A673 (cell line): Measurements from ENCODE around the gene APBB2. TPM values are rescaled to one million over a fixed set of nuclear protein-coding genes. Genes with fewer than 3 reads are reported as not detected.

Experiments
- BruUV-seq: library from RNA; stranded (reverse); fragments of 400-500 nt; replicated peaks from 2 replicates; lab custom pipeline; 2021; lab: Mats Ljungman, UMichigan
- CTCF ChIA-PET: fragments of 300-600 bp; sonication (Branson Sonifier 250); formaldehyde crosslinking; loops from one replicate; lab custom pipeline; 2022; ENCODE audit warnings: antibody characterized with exemption; lab: Charles Lee
- POLR2A ChIA-PET: fragments of 300-600 bp; sonication (Branson Sonifier 250); formaldehyde crosslinking; loops from one replicate; lab custom pipeline; 2022; ENCODE audit warnings: antibody characterized with exemption; ENCODE audit not compliant: low non-redundant PET; lab: Charles Lee
- DNase-seq: peaks from one replicate; pipeline ENCODE4 v3.0.0-alpha.2; 2015; ENCODE audit warnings: low spot score
- H3K27ac ChIP-seq: fragments of 200-600 bp; sonication (generic); 2 replicates; pipeline ENCODE4 v1.5.1; 2016; ENCODE audit warnings: mixed run types, low read depth, mild to moderate bottlenecking, mixed read lengths, antibody characterized with exemption, low read length; ENCODE audit not compliant: poor library complexity, severe bottlenecking
- H3K27me3 ChIP-seq: fragments of 200-600 bp; sonication (generic); replicated peaks from 2 replicates; pipeline ENCODE4 v1.6.1; 2017; ENCODE audit warnings: mixed run types, low read depth, mild to moderate bottlenecking, mixed read lengths, antibody characterized with exemption, low read length; ENCODE audit not compliant: insufficient read depth, poor library complexity
- H3K36me3 ChIP-seq: fragments of 200-600 bp; sonication (generic); 2 replicates; pipeline ENCODE4 v1.6.1; 2016; ENCODE audit warnings: mixed run types, mild to moderate bottlenecking, mixed read lengths, antibody characterized with exemption, low read length; ENCODE audit not compliant: insufficient read depth, poor library complexity, severe bottlenecking
- H3K4me1 ChIP-seq: fragments of 200-600 bp; sonication (generic); 2 replicates; pipeline ENCODE4 v1.6.1; 2017; ENCODE audit warnings: mixed run types, mild to moderate bottlenecking, mixed read lengths, antibody characterized with exemption, low read length; ENCODE audit not compliant: insufficient read depth, poor library complexity, severe bottlenecking
- H3K4me3 ChIP-seq: fragments of 200-600 bp; sonication (generic); 2 replicates; pipeline ENCODE4 v1.5.1; 2016; ENCODE audit warnings: low read depth, mixed run types, mild to moderate bottlenecking, mixed read lengths, low read length; ENCODE audit not compliant: poor library complexity, severe bottlenecking
- H3K9me3 ChIP-seq: fragments of 200-600 bp; sonication (generic); 2 replicates; pipeline ENCODE4 v1.6.1; 2016; ENCODE audit warnings: mixed run types, low read depth, mild to moderate bottlenecking, mixed read lengths, antibody characterized with exemption, low read length; ENCODE audit not compliant: poor library complexity, severe bottlenecking
- EZH2 ChIP-seq: fragments of 200-600 bp; sonication (generic); IDR thresholded peaks from 2 replicates; pipeline ENCODE4 v1.6.1; 2017; ENCODE audit warnings: borderline replicate concordance, low read depth, mild to moderate bottlenecking, mixed read lengths, antibody characterized with exemption, low read length; ENCODE audit not compliant: poor library complexity, severe bottlenecking
- intact Hi-C: fragments of 100-400 bp; cut with micrococcal nuclease; formaldehyde crosslinking; loops from one replicate; pipeline ENCODE4 v1.10.0; 2022; ENCODE audit not compliant: unreplicated experiment
- total RNA-seq: library from RNA; stranded (reverse); gene quantifications from 2 replicates; pipeline ENCODE4 v1.2.3, GENCODE V29; 2021
- TF ChIP-seq, protein P1 (sequence below): fragments of 300-800, 200-600 bp; sonication (generic); conservative IDR thresholded peaks from 2 replicates; pipeline ENCODE4 v1.5.1; 2017; ENCODE audit warnings: low read depth, mild to moderate bottlenecking, antibody characterized with exemption, low read length, moderate library complexity, mixed read lengths

APBB2 gene
- total RNA-seq, 1 experiment from 2014 or later = 10.3 TPM

- peaks cover 8% of the 10 kb centered on the region for H3K9me3 ChIP-seq
- CTCF ChIA-PET = no interaction called here
- no TSS peak for BruUV-seq
Observed at GRCh38 chr4:41041551-41041950, 172.8 kb downstream of the APBB2 start.

DNA sequence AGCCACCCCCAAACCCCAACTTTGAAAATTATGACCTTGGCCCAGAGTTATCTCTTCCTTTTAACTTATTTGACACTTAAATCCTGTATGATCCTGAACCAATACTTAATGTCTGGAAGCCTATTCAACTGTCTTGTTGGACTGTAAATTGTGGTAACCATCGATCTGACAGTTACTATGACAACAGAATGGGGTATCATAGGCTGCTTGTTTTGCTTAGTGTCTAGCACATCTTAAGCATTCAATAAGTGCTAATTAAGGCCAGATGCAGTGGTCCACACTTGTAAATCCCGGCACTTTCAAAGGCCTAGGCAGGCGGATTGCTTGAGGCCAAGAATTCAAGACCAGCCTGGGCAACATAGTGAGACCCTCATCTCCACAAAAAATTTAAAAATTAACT, 175.0 kb downstream of the APBB2 start:
- H3K27me3 ChIP-seq = no peaks in the 10 kb centered on the region
- TF ChIP-seq, protein P1, sequence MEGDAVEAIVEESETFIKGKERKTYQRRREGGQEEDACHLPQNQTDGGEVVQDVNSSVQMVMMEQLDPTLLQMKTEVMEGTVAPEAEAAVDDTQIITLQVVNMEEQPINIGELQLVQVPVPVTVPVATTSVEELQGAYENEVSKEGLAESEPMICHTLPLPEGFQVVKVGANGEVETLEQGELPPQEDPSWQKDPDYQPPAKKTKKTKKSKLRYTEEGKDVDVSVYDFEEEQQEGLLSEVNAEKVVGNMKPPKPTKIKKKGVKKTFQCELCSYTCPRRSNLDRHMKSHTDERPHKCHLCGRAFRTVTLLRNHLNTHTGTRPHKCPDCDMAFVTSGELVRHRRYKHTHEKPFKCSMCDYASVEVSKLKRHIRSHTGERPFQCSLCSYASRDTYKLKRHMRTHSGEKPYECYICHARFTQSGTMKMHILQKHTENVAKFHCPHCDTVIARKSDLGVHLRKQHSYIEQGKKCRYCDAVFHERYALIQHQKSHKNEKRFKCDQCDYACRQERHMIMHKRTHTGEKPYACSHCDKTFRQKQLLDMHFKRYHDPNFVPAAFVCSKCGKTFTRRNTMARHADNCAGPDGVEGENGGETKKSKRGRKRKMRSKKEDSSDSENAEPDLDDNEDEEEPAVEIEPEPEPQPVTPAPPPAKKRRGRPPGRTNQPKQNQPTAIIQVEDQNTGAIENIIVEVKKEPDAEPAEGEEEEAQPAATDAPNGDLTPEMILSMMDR = no peak
- no peak for TF ChIP-seq EZH2
- POLR2A ChIA-PET = no interaction called here
- no TSS peak for BruUV-seq
- H3K4me1 ChIP-seq = no peaks in the 10 kb centered on the region
- no peaks in the 10 kb centered on the region for H3K36me3 ChIP-seq
- CTCF ChIA-PET = no interaction called here
- H3K4me3 ChIP-seq = no peak overlapping the region
- H3K27ac ChIP-seq = no peak overlapping the region
- no peak for DNase-seq
- intact Hi-C loops = no loop called here
- H3K9me3 ChIP-seq = peaks cover 2% of the 10 kb centered on the region

More at GRCh38 chr4:41041551-41041950, 172.8 kb downstream of the APBB2 start:
- Histone ChIP-seq H3K36me3 (no peaks in the 10 kb centered on the region), H3K27me3 (no peaks in the 10 kb centered on the region), H3K4me3 (no peak overlapping the region), H3K4me1 (no peaks in the 10 kb centered on the region), H3K27ac (no peak overlapping the region)
- DNase-seq = no peak
- intact Hi-C loops = no loop called here
- POLR2A ChIA-PET = no interaction called here
- no peak for TF ChIP-seq EZH2
- TF ChIP-seq, protein P1 = no peak

- DNase-seq = no peak
- TF ChIP-seq, protein P1 = no peak
- no peak for TF ChIP-seq EZH2
- no peaks in the 10 kb centered on the region for H3K9me3 ChIP-seq
- no peaks in the 10 kb centered on the region for H3K4me1 ChIP-seq
- CTCF ChIA-PET = no interaction called here
- H3K4me3 ChIP-seq = no peak overlapping the region
- BruUV-seq = no TSS peak
- no peak overlapping the region for H3K27ac ChIP-seq
- POLR2A ChIA-PET = interaction anchor here (0.9 kb wide), 1 partner anchor 507 kb away, joined by 3 read pairs; no protein-coding TSS in a partner anchor
- no peaks in the 10 kb centered on the region for H3K27me3 ChIP-seq
- no peaks in the 10 kb centered on the region for H3K36me3 ChIP-seq
- intact Hi-C loops = no loop called here
Observed at GRCh38 chr4:41038304-41038703, 176.0 kb downstream of the APBB2 start.
